K562 (cell line): ENCODE measurements around the gene MYCL. TPM values are rescaled to one million over a fixed set of nuclear protein-coding genes. Genes with fewer than 3 reads are reported as not detected.
A peak's percentile ranks its signal among the peaks of the same experiment; 100 is the strongest.

Source experiments
- ATAC-seq: fragments of 200-7000 bp; cut with Tn5 transposase; 3 replicates; pipeline ENCODE4 v1.9.1; 2020; ENCODE audit warnings: moderate library complexity
- BruUV-seq: library from RNA; stranded (reverse); fragments of 400-500 nt; replicated peaks from 2 replicates; lab custom pipeline; 2021; lab: Mats Ljungman, UMichigan
- CTCF ChIA-PET: fragments of 300-600 bp; formaldehyde crosslinking; extraction: SDS; loops from one replicate; lab custom pipeline; 2021; ENCODE audit warnings: low intra/inter-chr PET ratio; lab: Yijun Ruan, JAX
- POLR2A ChIA-PET: fragments of 300-600, 350-650 bp; sonication (Branson Sonifier 250); formaldehyde crosslinking; extraction: SDS; loops from one replicate; lab custom pipeline; 2021; ENCODE audit warnings: antibody characterized with exemption, inconsistent platforms; lab: Yijun Ruan, JAX
- DNase-seq, 4 experiments: peaks; one replicate each; pipeline versions ENCODE4 v3.0.0 to v3.0.0-alpha.2; 2011 to 2018; ENCODE audit warnings: low spot score in 3 of 4, mixed read lengths in 3 of 4; ENCODE audit errors: extremely low read depth in 1 of 4
- FAIRE-seq: peaks from 2 replicates; lab custom pipeline; 2011; peaks lifted over from hg19 to GRCh38; lab: Jason Lieb, UNC
- H2AFZ ChIP-seq: 2 replicates; pipeline ENCODE4 v1.6.0; 2011; ENCODE audit warnings: low read depth, low read length, control low read depth, inconsistent platforms
- H3K27ac ChIP-seq: fragments of 200-600 bp; 3 replicates; pipeline ENCODE4 v1.8.0; 2011; ENCODE audit warnings: low read depth, mild to moderate bottlenecking, control low read depth, inconsistent platforms, low read length, moderate library complexity, mixed read lengths; ENCODE audit errors: extremely low read depth
- H3K27me3 ChIP-seq, 2 experiments: fragments of 300-600 bp in 1 of 2; 2 replicates in 1 of 2; 3 replicates in 1 of 2; pipeline versions ENCODE4 v1.6.0 to v1.8.0; 2011; ENCODE audit warnings: inconsistent platforms in 2 of 2, low read length in 2 of 2, mild to moderate bottlenecking in 1 of 2, mixed read lengths in 1 of 2, moderate library complexity in 1 of 2; ENCODE audit not compliant: control insufficient read depth in 2 of 2, insufficient read depth in 2 of 2
- H3K36me3 ChIP-seq: fragments of 300-600 bp; 3 replicates; pipeline ENCODE4 v1.8.0; 2011; ENCODE audit warnings: mild to moderate bottlenecking, low read length, inconsistent platforms; ENCODE audit not compliant: control insufficient read depth, insufficient read depth
- H3K4me1 ChIP-seq, 2 experiments: fragments of 200-600 bp in 1 of 2; replicated peaks in 1 of 2; 2 replicates in 1 of 2; 3 replicates in 1 of 2; pipeline versions ENCODE4 v1.5.1 to v1.8.0; 2011; ENCODE audit warnings: inconsistent platforms in 2 of 2, low read length in 2 of 2, mild to moderate bottlenecking in 1 of 2, mixed read lengths in 1 of 2, moderate library complexity in 1 of 2; ENCODE audit not compliant: control insufficient read depth in 2 of 2, insufficient read depth in 2 of 2
- H3K4me2 ChIP-seq: 2 replicates; pipeline ENCODE4 v1.6.1; 2011; ENCODE audit warnings: low read length, control low read depth, inconsistent platforms, mixed read lengths; ENCODE audit not compliant: insufficient read depth
- H3K4me3 ChIP-seq: fragments of 200-600 bp; sonication (generic), shearing (Covaris generic); 2 replicates; pipeline ENCODE4 v1.5.1; 2016; ENCODE audit warnings: control low read depth, inconsistent platforms
- H3K79me2 ChIP-seq: fragments of 200-600 bp; 3 replicates; pipeline ENCODE4 v1.8.0; 2011; ENCODE audit warnings: low read length, inconsistent platforms; ENCODE audit not compliant: control insufficient read depth, insufficient read depth
- H3K9ac ChIP-seq, 2 experiments: 2 replicates each; pipeline versions ENCODE4 v1.6.0 to v1.6.1; 2011; ENCODE audit warnings: low read depth in 2 of 2, low read length in 2 of 2, control low read depth in 1 of 2, inconsistent platforms in 1 of 2, mild to moderate bottlenecking in 1 of 2, mixed read lengths in 1 of 2; ENCODE audit not compliant: insufficient read depth in 1 of 2
- H3K9me1 ChIP-seq: one replicate; pipeline ENCODE4 v1.6.0; 2011; ENCODE audit warnings: inconsistent platforms, mild to moderate bottlenecking, low read length, moderate library complexity; ENCODE audit not compliant: control insufficient read depth, insufficient read depth
- H3K9me3 ChIP-seq: replicated peaks from 2 replicates; pipeline ENCODE4 v1.5.1; 2011; ENCODE audit warnings: low read depth, low read length, inconsistent platforms; ENCODE audit not compliant: control insufficient read depth, insufficient read depth
- H4K20me1 ChIP-seq: replicated peaks from 2 replicates; pipeline ENCODE4 v1.6.1; 2011; ENCODE audit warnings: low read length, inconsistent platforms, mixed read lengths; ENCODE audit not compliant: control insufficient read depth, insufficient read depth
- ASH1L ChIP-seq: fragments of 450-650 bp; IDR thresholded peaks from 2 replicates; pipeline ENCODE4 v1.6.1; 2018; ENCODE audit warnings: borderline replicate concordance, mild to moderate bottlenecking, low read depth; ENCODE audit not compliant: partially characterized antibody
- DNMT1 ChIP-seq: fragments of 450-650 bp; IDR thresholded peaks from 2 replicates; pipeline ENCODE4 v1.6.1; 2016; ENCODE audit warnings: antibody characterized with exemption, mild to moderate bottlenecking
- ELF1 ChIP-seq: fragments of 200-800 bp; sonication (Bioruptor generic); IDR thresholded peaks from 2 replicates; pipeline ENCODE4 v1.6.1; 2016; ENCODE audit warnings: missing genetic modification characterization, missing compliant biosample characterization
- KLF16 ChIP-seq: IDR thresholded peaks from 2 replicates; pipeline ENCODE4 v1.6.1; 2016; ENCODE audit warnings: antibody characterized with exemption
- NEUROD1 ChIP-seq: fragments of 150-350 bp; IDR thresholded peaks from 2 replicates; pipeline ENCODE4 v1.6.1; 2014; ENCODE audit warnings: borderline replicate concordance, low read length, low read depth; ENCODE audit not compliant: partially characterized antibody
- POLR2A ChIP-seq: fragments of 450-650 bp; conservative IDR thresholded peaks from 2 replicates; pipeline ENCODE4 v1.6.1; 2016
- PRMT5 ChIP-seq: sonication (generic); formaldehyde crosslinking; IDR thresholded peaks from 2 replicates; pipeline ENCODE4 v1.5.0; 2020; ENCODE audit warnings: missing genetic modification reagents
- PTBP1 ChIP-seq: fragments of 200-400 bp; formaldehyde crosslinking; IDR thresholded peaks from 2 replicates; pipeline ENCODE4 v1.6.1; 2017; ENCODE audit warnings: low read depth, low read length
- STAG1 ChIP-seq: sonication (generic); formaldehyde crosslinking; IDR thresholded peaks from 2 replicates; pipeline ENCODE4 v1.5.0; 2020; ENCODE audit warnings: missing genetic modification reagents, borderline replicate concordance
- THRA ChIP-seq: fragments of 450-650 bp; IDR thresholded peaks from 2 replicates; pipeline ENCODE4 v1.6.1; 2017; ENCODE audit warnings: mild to moderate bottlenecking, moderate library complexity
- ZKSCAN8 ChIP-seq: fragments of 200-800 bp; sonication (Bioruptor generic); IDR thresholded peaks from 2 replicates; pipeline ENCODE4 v1.6.1; 2016; ENCODE audit warnings: missing genetic modification characterization, missing compliant biosample characterization
- ZNF224 ChIP-seq: sonication (generic); formaldehyde crosslinking; IDR thresholded peaks from 2 replicates; pipeline ENCODE4 v1.8.0; 2022; ENCODE audit warnings: mild to moderate bottlenecking, missing genetic modification reagents
- ZNF655 ChIP-seq: fragments of 250-450 bp; sonication (Bioruptor Pico); IDR thresholded peaks from 2 replicates; pipeline ENCODE4 v1.5.0; 2021
- WGBS: fragments of 100-300 bp; shearing (Covaris generic); methylation state at CpG from one replicate; pipeline ENCODE4 v1.1.6; 2016; ENCODE audit warnings: low coverage, mixed read lengths; ENCODE audit not compliant: insufficient coverage; ENCODE audit errors: missing lambda C conversion rate; 5-methylcytosine and 5-hydroxymethylcytosine counted together
- in situ Hi-C: fragments of 300-500 bp; cut with MboI; formaldehyde crosslinking; loops from 4 replicates; pipeline ENCODE4 v1.15.0; 2018; ENCODE audit warnings: inconsistent platforms, mixed read lengths
- intact Hi-C: fragments of 100-400 bp; cut with micrococcal nuclease; formaldehyde crosslinking; loops from 2 replicates; pipeline ENCODE4 v1.14.2; 2022
- polyA plus RNA-seq, 8 experiments: library from polyadenylated mRNA; depleted of rRNA in 4 of 8; stranded (reverse) in 5 of 8; unstranded in 3 of 8; fragments of >200 nt; fragmentation: Nextera tagmentation in 2 of 8; fragmentation: Illumina TruSeq in 1 of 8; extraction: Ambion mirVana in 2 of 8; extraction: Trizol in 1 of 8; gene quantifications; 2 replicates each; pipeline versions ENCODE4 v1.2.1 to v1.2.3, GENCODE V29; 2011 to 2014; ENCODE audit warnings: inconsistent platforms in 1 of 8, missing spikeins in 1 of 8
- total RNA-seq, 7 experiments: library from RNA; depleted of rRNA in 6 of 7; stranded (reverse); fragments of >200 nt in 6 of 7; fragmentation: Illumina TruSeq in 2 of 7; extraction: Trizol in 2 of 7; gene quantifications; 2 replicates each; pipeline versions ENCODE4 v1.2.1 to v1.2.3, GENCODE V29; 2011 to 2021; ENCODE audit warnings: low replicate concordance in 1 of 7

The MYCL gene
- total and polyA plus RNA-seq, 9 of the 15 experiments (the other 6 are each of a cell fraction or from before 2014, with no cell fraction given): 3.5 to 22.0 (median 12.8) TPM

GRCh38 chr1:39922251-39922688 lies 20.6 kb upstream of the MYCL start:
- no peak for ATAC-seq
- no peak overlapping the region for H3K4me2 ChIP-seq
- no peak for DNase-seq
- H3K79me2 ChIP-seq: no peaks in the 10 kb centered on the region
- WGBS: 13% methylated on average over 25 of the region's 25 CpGs
- in situ Hi-C loops: loop anchor here (5.0 kb wide), 1 partner anchor 50 kb away; no protein-coding TSS in a partner anchor
- no peak overlapping the region for H3K9ac ChIP-seq
- FAIRE-seq: no peak
- TF ChIP-seq ZNF224 (no peak), PRMT5 (no peak)
- POLR2A ChIA-PET: interaction anchor here (0.6 to 1.1 kb wide), 2 partner anchors 31 to 249 kb away, joined by 3 read pairs; no protein-coding TSS in a partner anchor
- no peaks in the 10 kb centered on the region for H3K9me1 ChIP-seq
- no peaks in the 10 kb centered on the region for H4K20me1 ChIP-seq
- BruUV-seq: no TSS peak
- CTCF ChIA-PET: no interaction called here
- no peak overlapping the region for H3K27ac ChIP-seq
- no peak overlapping the region for H2AFZ ChIP-seq
- intact Hi-C loops: no loop called here
- H3K36me3 ChIP-seq: no peaks in the 10 kb centered on the region
- H3K27me3 ChIP-seq: peaks cover 20 to 42% of the 10 kb centered on the region in 2 experiments; a peak in 4 of 5 replicates
- no peaks in the 10 kb centered on the region for H3K9me3 ChIP-seq
- peaks cover 0 to 5% of the 10 kb centered on the region in 2 experiments; a peak in 3 of 5 replicates for H3K4me1 ChIP-seq
- H3K4me3 ChIP-seq: no peak overlapping the region

- POLR2A ChIA-PET: interaction anchor here (0.6 to 1.7 kb wide), 15 partner anchors 9 to 120 kb away, joined by 3 to 12 read pairs (median 4); partner anchors contain the start of genes CAP1 and MYCL
- no peak overlapping the region for H3K4me2 ChIP-seq
- CTCF ChIA-PET: interaction anchor here (0.6 to 3.5 kb wide), 8 partner anchors 42 to 137 kb away, joined by 3 to 34 read pairs (median 5); no protein-coding TSS in a partner anchor
- no peak overlapping the region for H3K9ac ChIP-seq
- peaks cover 0 to 5% of the 10 kb centered on the region in 2 experiments; a peak in 4 of 5 replicates for H3K4me1 ChIP-seq
- 6% methylated on average over 3 of the region's 3 CpGs for WGBS
- DNase-seq (peak; percentile 85 to 87 (median 86)), FAIRE-seq (peak; percentile 83), ATAC-seq (peak; percentile 98)
- peaks cover 20 to 32% of the 10 kb centered on the region in 2 experiments; a peak in 4 of 5 replicates for H3K27me3 ChIP-seq
- BruUV-seq: no TSS peak
- no peaks in the 10 kb centered on the region for H4K20me1 ChIP-seq
- H3K36me3 ChIP-seq: no peaks in the 10 kb centered on the region
- H3K9me1 ChIP-seq: no peaks in the 10 kb centered on the region
- no peaks in the 10 kb centered on the region for H3K9me3 ChIP-seq
- H3K79me2 ChIP-seq: no peaks in the 10 kb centered on the region
- intact Hi-C loops: loop anchor here (1.0 to 5.0 kb wide), 3 partner anchors 54 to 113 kb away; no protein-coding TSS in a partner anchor
- no peak overlapping the region for H3K27ac ChIP-seq
- H3K4me3 ChIP-seq: no peak overlapping the region
- no peak overlapping the region; the same call in 1 of the 2 replicates for H2AFZ ChIP-seq
- in situ Hi-C loops: loop anchor here (5.0 kb wide), 1 partner anchor 113 kb away; no protein-coding TSS in a partner anchor
- no peak for TF ChIP-seq DNMT1
- no peak for TF ChIP-seq ELF1
- no peak for TF ChIP-seq PTBP1
- no peak for TF ChIP-seq ZNF655 (CRISPR knock-in tag)
- TF ChIP-seq STAG1 (CRISPR knock-in tag): peak; percentile 18; the same call in 1 of the 2 replicates
- TF ChIP-seq THRA: no peak
- TF ChIP-seq ZKSCAN8 (CRISPR knock-in tag): no peak
- TF ChIP-seq POLR2A: no peak
- no peak for TF ChIP-seq NEUROD1
- no peak for TF ChIP-seq ASH1L
- TF ChIP-seq KLF16: peak; percentile 64; the same call in 1 of the 2 replicates
These were observed 17.8 kb upstream of the MYCL start for GRCh38 chr1:39919545-39919944.
